Ishikawa (cell line): Measurements from ENCODE around the gene SLCO2B1.

Experiments
- EGR1 ChIP-seq: IDR thresholded peaks from 2 replicates; pipeline ENCODE4 v1.6.1; 2012
- EP300 ChIP-seq: IDR thresholded peaks from 2 replicates; pipeline ENCODE4 v1.6.1; 2012; ENCODE audit warnings: borderline replicate concordance
- NFIC ChIP-seq: IDR thresholded peaks from 2 replicates; pipeline ENCODE4 v1.6.1; 2012
- REST ChIP-seq: IDR thresholded peaks from 2 replicates; pipeline ENCODE4 v1.6.1; 2012; ENCODE audit warnings: low read depth, mild to moderate bottlenecking
- TAF1 ChIP-seq: IDR thresholded peaks from 2 replicates; pipeline ENCODE4 v1.6.1; 2012; ENCODE audit warnings: low read depth, mild to moderate bottlenecking
- TCF12 ChIP-seq: IDR thresholded peaks from 2 replicates; pipeline ENCODE4 v1.6.1; 2012; ENCODE audit warnings: low read depth
- TF ChIP-seq, protein P1 (sequence below): IDR thresholded peaks from 2 replicates; pipeline ENCODE4 v1.6.1; 2012

- TF ChIP-seq NFIC (no peak), EGR1 (no peak), TAF1 (no peak), TCF12 (no peak), REST (no peak), EP300 (no peak)
- TF ChIP-seq, protein P1, sequence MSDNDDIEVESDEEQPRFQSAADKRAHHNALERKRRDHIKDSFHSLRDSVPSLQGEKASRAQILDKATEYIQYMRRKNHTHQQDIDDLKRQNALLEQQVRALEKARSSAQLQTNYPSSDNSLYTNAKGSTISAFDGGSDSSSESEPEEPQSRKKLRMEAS = no peak
Measured at GRCh38 chr11:75150879-75151278, at the start of gene SLCO2B1.
